Activated CD4-positive, alpha-beta T cell treated with anti-CD3 and anti-CD28 coated beads, Interleukin-2, amount 10 ng/mL, durations not matched to agents 24 days and 14 days (primary cell): ENCODE measurements around the gene SMIM43. TPM values are rescaled to one million over a fixed set of nuclear protein-coding genes. Genes with fewer than 3 reads are reported as not detected.

Experiments used
- DNase-seq: peaks from one replicate; pipeline ENCODE4 v3.0.0; 2022
- H3K27ac Mint-ChIP-seq: one replicate; pipeline ENCODE4 v1.8.0; 2022; ENCODE audit warnings: mild to moderate bottlenecking, mixed read lengths
- H3K27me3 Mint-ChIP-seq: one replicate; pipeline ENCODE4 v1.8.0; 2022; ENCODE audit warnings: mixed read lengths
- H3K36me3 Mint-ChIP-seq: one replicate; pipeline ENCODE4 v1.8.0; 2022; ENCODE audit warnings: low read depth, mild to moderate bottlenecking, mixed read lengths
- H3K4me1 Mint-ChIP-seq: one replicate; pipeline ENCODE4 v1.8.0; 2021; ENCODE audit warnings: mixed read lengths
- H3K4me3 Mint-ChIP-seq: one replicate; pipeline ENCODE4 v1.8.0; 2022; ENCODE audit warnings: mild to moderate bottlenecking, moderate library complexity, mixed read lengths
- H3K9me3 Mint-ChIP-seq: one replicate; pipeline ENCODE4 v1.8.0; 2021; ENCODE audit warnings: mixed read lengths
- intact Hi-C: fragments of 100-400 bp; cut with micrococcal nuclease; formaldehyde crosslinking; loops from one replicate; pipeline ENCODE4 v1.15.1; 2023
- total RNA-seq: library from RNA; stranded (reverse); gene quantifications from 2 replicates; pipeline ENCODE4 v1.2.3, GENCODE V29; 2022

SMIM43 gene
- total RNA-seq = not detected in 2 replicates

GRCh38 chr4:121764702-121765367, at the start of gene SMIM43:
SMIM43 (minus strand) TSS chr4:121765164; CDS start chr4:121765105, 59 bp downstream.
- Mint-ChIP-seq H3K27me3 (peaks cover 72% of the 10 kb centered on the region), H3K36me3 (peaks cover 2% of the 10 kb centered on the region), H3K4me1 (peaks cover 6% of the 10 kb centered on the region), H3K4me3 (peak within 1 kb of the TSS; percentile 79), H3K9me3 (no peaks in the 10 kb centered on the region), H3K27ac (no peak within 1 kb of the TSS)
- intact Hi-C loops = no loop called here
- no peak for DNase-seq

GRCh38 chr4:121814756-121815155, 49.8 kb upstream of the SMIM43 start:
- Mint-ChIP-seq H3K27ac (no peak overlapping the region), H3K27me3 (no peaks in the 10 kb centered on the region), H3K9me3 (no peaks in the 10 kb centered on the region)

GRCh38 chr4:121811122-121811521, 46.2 kb upstream of the SMIM43 start:
- no peak for DNase-seq
- H3K4me3 Mint-ChIP-seq = no peak overlapping the region
- no peaks in the 10 kb centered on the region for H3K9me3 Mint-ChIP-seq
- peaks cover 59% of the 10 kb centered on the region for H3K36me3 Mint-ChIP-seq
- intact Hi-C loops = no loop called here
- peaks cover 20% of the 10 kb centered on the region for H3K4me1 Mint-ChIP-seq
- H3K27me3 Mint-ChIP-seq = no peaks in the 10 kb centered on the region
- peak overlapping the region; percentile 25 for H3K27ac Mint-ChIP-seq

More at GRCh38 chr4:121814756-121815155, 49.8 kb upstream of the SMIM43 start:
- Mint-ChIP-seq H3K4me1 (peaks cover 39% of the 10 kb centered on the region), H3K4me3 (no peak overlapping the region), H3K36me3 (peaks cover 70% of the 10 kb centered on the region)
- intact Hi-C loops = no loop called here
- no peak for DNase-seq

GRCh38 chr4:121806411-121806810, 41.4 kb upstream of the SMIM43 start:
- H3K9me3 Mint-ChIP-seq = no peaks in the 10 kb centered on the region
- intact Hi-C loops = loop anchor here (10.0 kb wide), 1 partner anchor 552 kb away; no protein-coding TSS in a partner anchor
- no peak overlapping the region for H3K27ac Mint-ChIP-seq
- no peaks in the 10 kb centered on the region for H3K27me3 Mint-ChIP-seq
- DNase-seq = no peak
- H3K4me1 Mint-ChIP-seq = peaks cover 30% of the 10 kb centered on the region
- H3K4me3 Mint-ChIP-seq = no peak overlapping the region
- peaks cover 59% of the 10 kb centered on the region for H3K36me3 Mint-ChIP-seq

- DNase-seq = no peak
- peaks cover 45% of the 10 kb centered on the region for H3K4me1 Mint-ChIP-seq
- H3K27ac Mint-ChIP-seq = peak overlapping the region; percentile 96
- peak overlapping the region; percentile 83 for H3K4me3 Mint-ChIP-seq
- intact Hi-C loops = loop anchor here (1.0 to 10.0 kb wide), 5 partner anchors 17 to 611 kb away; partner anchors contain the start of genes ANXA5 and CCNA2
- H3K27me3 Mint-ChIP-seq = peaks cover 3% of the 10 kb centered on the region
- H3K36me3 Mint-ChIP-seq = peaks cover 33% of the 10 kb centered on the region
- no peaks in the 10 kb centered on the region for H3K9me3 Mint-ChIP-seq
Measured at GRCh38 chr4:121801715-121802075, 36.7 kb upstream of the SMIM43 start.

- H3K27me3 Mint-ChIP-seq = peaks cover 3% of the 10 kb centered on the region
- intact Hi-C loops = loop anchor here (1.0 to 10.0 kb wide), 5 partner anchors 17 to 611 kb away; partner anchors contain the start of genes ANXA5 and CCNA2
- peak within 1 kb of the TSS; percentile 96 for H3K27ac Mint-ChIP-seq
- peak; percentile 99 for DNase-seq
- H3K36me3 Mint-ChIP-seq = peaks cover 28% of the 10 kb centered on the region
- H3K9me3 Mint-ChIP-seq = no peaks in the 10 kb centered on the region
- peaks cover 47% of the 10 kb centered on the region for H3K4me1 Mint-ChIP-seq
- H3K4me3 Mint-ChIP-seq = peak within 1 kb of the TSS; percentile 83
Measured at GRCh38 chr4:121800961-121801714, 36.2 kb upstream of the SMIM43 start, which contains the start of gene EXOSC9. EXOSC9 (plus strand) TSS chr4:121801323; CDS start chr4:121801425, 102 bp downstream.

GRCh38 chr4:121800638-121800960, 35.6 kb upstream of the SMIM43 start:
- intact Hi-C loops = loop anchor here (2.0 to 10.0 kb wide), 2 partner anchors 104 to 546 kb away; partner anchors contain the start of gene ANXA5
- Mint-ChIP-seq H3K4me1 (peaks cover 50% of the 10 kb centered on the region), H3K4me3 (peak overlapping the region; percentile 83), H3K36me3 (peaks cover 28% of the 10 kb centered on the region), H3K27me3 (peaks cover 3% of the 10 kb centered on the region), H3K9me3 (no peaks in the 10 kb centered on the region), H3K27ac (peak overlapping the region; percentile 96)
- DNase-seq = no peak

- intact Hi-C loops = loop anchor here (2.0 to 10.0 kb wide), 3 partner anchors 103 to 645 kb away; partner anchors contain the start of gene ANXA5
- peaks cover 50% of the 10 kb centered on the region for H3K4me1 Mint-ChIP-seq
- DNase-seq = no peak
- peak overlapping the region; percentile 96 for H3K27ac Mint-ChIP-seq
- peaks cover 3% of the 10 kb centered on the region for H3K27me3 Mint-ChIP-seq
- H3K36me3 Mint-ChIP-seq = peaks cover 23% of the 10 kb centered on the region
- H3K9me3 Mint-ChIP-seq = no peaks in the 10 kb centered on the region
- peak overlapping the region; percentile 83 for H3K4me3 Mint-ChIP-seq
Measured at GRCh38 chr4:121799867-121800501, 35.0 kb upstream of the SMIM43 start.

- Mint-ChIP-seq H3K9me3 (no peaks in the 10 kb centered on the region), H3K4me3 (peak overlapping the region; percentile 83), H3K4me1 (peaks cover 45% of the 10 kb centered on the region), H3K36me3 (peaks cover 18% of the 10 kb centered on the region), H3K27ac (peak overlapping the region; percentile 62), H3K27me3 (peaks cover 3% of the 10 kb centered on the region)
- intact Hi-C loops = loop anchor here (10.0 kb wide), 1 partner anchor 645 kb away; no protein-coding TSS in a partner anchor
- DNase-seq = no peak
Measured at GRCh38 chr4:121799208-121799823, 34.4 kb upstream of the SMIM43 start.

GRCh38 chr4:121796283-121796682, 31.3 kb upstream of the SMIM43 start:
- no peak for DNase-seq
- intact Hi-C loops = loop anchor here (10.0 kb wide), 1 partner anchor 641 kb away; no protein-coding TSS in a partner anchor
- Mint-ChIP-seq H3K9me3 (no peaks in the 10 kb centered on the region), H3K27ac (no peak overlapping the region), H3K4me1 (peaks cover 30% of the 10 kb centered on the region), H3K4me3 (peak overlapping the region; percentile 1), H3K36me3 (peaks cover 2% of the 10 kb centered on the region), H3K27me3 (peaks cover 3% of the 10 kb centered on the region)

GRCh38 chr4:121794505-121795188, 29.7 kb upstream of the SMIM43 start:
- no peak for DNase-seq
- Mint-ChIP-seq H3K4me1 (peaks cover 17% of the 10 kb centered on the region), H3K36me3 (no peaks in the 10 kb centered on the region), H3K27me3 (no peaks in the 10 kb centered on the region), H3K27ac (no peak overlapping the region), H3K4me3 (no peak overlapping the region), H3K9me3 (no peaks in the 10 kb centered on the region)
- intact Hi-C loops = loop anchor here (10.0 kb wide), 1 partner anchor 640 kb away; no protein-coding TSS in a partner anchor

- intact Hi-C loops = loop anchor here (10.0 kb wide), 1 partner anchor 638 kb away; no protein-coding TSS in a partner anchor
- Mint-ChIP-seq H3K27me3 (peaks cover 2% of the 10 kb centered on the region), H3K27ac (no peak overlapping the region), H3K9me3 (no peaks in the 10 kb centered on the region), H3K36me3 (no peaks in the 10 kb centered on the region), H3K4me1 (peaks cover 20% of the 10 kb centered on the region), H3K4me3 (no peak overlapping the region)
- DNase-seq = no peak
Measured at GRCh38 chr4:121792966-121793365, 28.0 kb upstream of the SMIM43 start.

- Mint-ChIP-seq H3K4me1 (peaks cover 20% of the 10 kb centered on the region), H3K4me3 (no peak overlapping the region), H3K27ac (no peak overlapping the region), H3K27me3 (peaks cover 5% of the 10 kb centered on the region), H3K36me3 (no peaks in the 10 kb centered on the region), H3K9me3 (no peaks in the 10 kb centered on the region)
- DNase-seq = no peak
- intact Hi-C loops = loop anchor here (10.0 kb wide), 1 partner anchor 637 kb away; no protein-coding TSS in a partner anchor
Measured at GRCh38 chr4:121791481-121791880, 26.5 kb upstream of the SMIM43 start.
